Measurements from ENCODE around the gene ADGRG6.

Gene ADGRG6

GRCh38 chr6:142258305-142258704 is 43.5 kb upstream of the ADGRG6 start:
- H2AFZ ChIP-seq (ENCODE audit: low read length), result no peak overlapping the region
- H3K79me2 ChIP-seq (ENCODE audit: insufficient read depth, low read length), result no peaks in the 10 kb centered on the region
- TF ChIP-seq CTCF (conservative IDR thresholded peaks at IDR 0.05; ENCODE audit: low read length) (no peak), EZH2phosphoT487 (IDR thresholded peaks at IDR 0.05; ENCODE audit: borderline replicate concordance) (no peak)
- H3K9me2 ChIP-seq (replicated peaks; ENCODE audit: low read depth, low read length), result no peaks in the 10 kb centered on the region
- H3K9me3 ChIP-seq (ENCODE audit: insufficient read depth, low read depth, low read length), result no peaks in the 10 kb centered on the region
- H3K36me3 ChIP-seq (ENCODE audit: insufficient read depth, low read length), result no peaks in the 10 kb centered on the region
- H4K20me1 ChIP-seq (ENCODE audit: insufficient read depth, low read length, poor library complexity, severe bottlenecking), result no peaks in the 10 kb centered on the region
- no peak overlapping the region for H3K4me2 ChIP-seq (ENCODE audit: low read depth, low read length, poor library complexity, severe bottlenecking)
- no peak overlapping the region for H3K9ac ChIP-seq (ENCODE audit: low read depth, low read length, poor library complexity, severe bottlenecking)
- H3K4me3 ChIP-seq (ENCODE audit: low read length, poor library complexity, severe bottlenecking), result no peak overlapping the region
- no peaks in the 10 kb centered on the region for H3K27me3 ChIP-seq (ENCODE audit: insufficient read depth, low read length, poor library complexity, severe bottlenecking)
- peaks cover 12% of the 10 kb centered on the region for H3K4me1 ChIP-seq (ENCODE audit: insufficient read depth, low read length, poor library complexity, severe bottlenecking)
- no peaks in the 10 kb centered on the region for H3F3A ChIP-seq (ENCODE audit: low read depth)

DNA sequence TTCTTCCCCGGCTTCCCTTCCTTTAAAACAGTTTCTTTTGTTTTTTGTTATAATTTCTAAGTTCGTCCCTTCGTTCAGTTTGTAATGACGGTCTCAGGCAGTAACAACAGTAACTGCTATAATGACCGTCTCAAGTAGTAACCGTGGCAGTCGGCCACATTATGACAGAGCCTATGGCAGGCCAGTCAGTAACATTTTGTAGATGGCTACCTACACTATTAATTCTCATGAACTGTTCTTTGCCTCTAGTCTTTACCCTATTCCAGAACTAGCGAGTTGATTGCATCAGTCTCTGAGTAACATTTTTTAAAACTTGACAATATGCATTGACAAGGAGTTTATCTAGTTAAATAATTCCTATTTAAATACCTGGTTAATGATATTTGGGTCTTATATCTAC is 43.0 kb upstream of the ADGRG6 start:
- no peak overlapping the region for H3K4me2 ChIP-seq (ENCODE audit: low read depth, low read length, poor library complexity, severe bottlenecking)
- no peak for TF ChIP-seq EZH2phosphoT487 (IDR thresholded peaks at IDR 0.05; ENCODE audit: borderline replicate concordance)
- no peak for TF ChIP-seq CTCF (conservative IDR thresholded peaks at IDR 0.05; ENCODE audit: low read length)

DNA sequence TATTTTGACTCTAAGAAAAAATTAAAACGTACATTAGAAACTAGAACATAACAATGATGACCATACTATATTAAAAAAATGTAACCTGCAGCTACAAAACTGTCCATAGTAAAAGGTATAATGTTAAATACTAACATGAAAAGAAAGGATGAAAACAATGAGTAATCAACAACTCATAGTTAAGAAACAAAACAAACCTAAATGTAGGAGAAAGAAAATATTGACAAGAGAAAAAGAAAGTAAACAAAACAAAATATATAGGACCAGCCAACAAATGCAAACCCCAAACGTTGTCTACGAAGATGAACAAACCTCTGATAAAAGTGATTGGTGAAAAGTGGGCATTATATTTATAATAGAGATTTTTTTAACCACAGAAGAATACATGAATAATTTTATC is 41.1 kb upstream of the ADGRG6 start:
- no peak for TF ChIP-seq CTCF (conservative IDR thresholded peaks at IDR 0.05; ENCODE audit: low read length)
- TF ChIP-seq EZH2phosphoT487 (IDR thresholded peaks at IDR 0.05; ENCODE audit: borderline replicate concordance), result no peak
- H3K4me3 ChIP-seq (ENCODE audit: low read length, poor library complexity, severe bottlenecking), result no peak overlapping the region
- H2AFZ ChIP-seq (ENCODE audit: low read length), result no peak overlapping the region
- H3K4me1 ChIP-seq (ENCODE audit: insufficient read depth, low read length, poor library complexity, severe bottlenecking), result peaks cover 7% of the 10 kb centered on the region
- no peaks in the 10 kb centered on the region for H3K36me3 ChIP-seq (ENCODE audit: insufficient read depth, low read length)
- H3F3A ChIP-seq (ENCODE audit: low read depth), result no peaks in the 10 kb centered on the region
- H3K27me3 ChIP-seq (ENCODE audit: insufficient read depth, low read length, poor library complexity, severe bottlenecking), result no peaks in the 10 kb centered on the region
- no peaks in the 10 kb centered on the region for H3K79me2 ChIP-seq (ENCODE audit: insufficient read depth, low read length)
- H3K9ac ChIP-seq (ENCODE audit: low read depth, low read length, poor library complexity, severe bottlenecking), result no peak overlapping the region
- no peaks in the 10 kb centered on the region for H3K9me2 ChIP-seq (replicated peaks; ENCODE audit: low read depth, low read length)
- no peaks in the 10 kb centered on the region for H4K20me1 ChIP-seq (ENCODE audit: insufficient read depth, low read length, poor library complexity, severe bottlenecking)
- H3K9me3 ChIP-seq (ENCODE audit: insufficient read depth, low read depth, low read length), result no peaks in the 10 kb centered on the region
- H3K4me2 ChIP-seq (ENCODE audit: low read depth, low read length, poor library complexity, severe bottlenecking), result no peak overlapping the region

More for the DNA sequence above, 43.0 kb upstream of the ADGRG6 start:
- Histone ChIP-seq H2AFZ (ENCODE audit: low read length) (no peak overlapping the region), H3K4me1 (ENCODE audit: insufficient read depth, low read length, poor library complexity, severe bottlenecking) (peaks cover 12% of the 10 kb centered on the region), H3K27me3 (ENCODE audit: insufficient read depth, low read length, poor library complexity, severe bottlenecking) (no peaks in the 10 kb centered on the region), H3K9me3 (ENCODE audit: insufficient read depth, low read depth, low read length) (no peaks in the 10 kb centered on the region), H3K4me3 (ENCODE audit: low read length, poor library complexity, severe bottlenecking) (no peak overlapping the region), H3F3A (ENCODE audit: low read depth) (no peaks in the 10 kb centered on the region), H3K9ac (ENCODE audit: low read depth, low read length, poor library complexity, severe bottlenecking) (no peak overlapping the region), H3K79me2 (ENCODE audit: insufficient read depth, low read length) (no peaks in the 10 kb centered on the region), H3K36me3 (ENCODE audit: insufficient read depth, low read length) (no peaks in the 10 kb centered on the region), H4K20me1 (ENCODE audit: insufficient read depth, low read length, poor library complexity, severe bottlenecking) (no peaks in the 10 kb centered on the region), H3K9me2 (replicated peaks; ENCODE audit: low read depth, low read length) (no peaks in the 10 kb centered on the region)
